LHCN-M2 (cell line): ENCODE data around the gene CNGA1. TPM values are rescaled to one million over a fixed set of nuclear protein-coding genes. Genes with fewer than 3 reads are reported as not detected.

Source experiments
- DNase-seq: peaks from one replicate; pipeline ENCODE4 v3.0.0-alpha.2; 2012; ENCODE audit warnings: low read depth
- total RNA-seq: library from RNA; depleted of rRNA; stranded (reverse); fragments of >200 nt; gene quantifications from 2 replicates; pipeline ENCODE4 v1.2.3, GENCODE V29; 2014; rRNA removed

CNGA1 gene
- total RNA-seq, 1 experiment from 2014 or later = not detected

DNA sequence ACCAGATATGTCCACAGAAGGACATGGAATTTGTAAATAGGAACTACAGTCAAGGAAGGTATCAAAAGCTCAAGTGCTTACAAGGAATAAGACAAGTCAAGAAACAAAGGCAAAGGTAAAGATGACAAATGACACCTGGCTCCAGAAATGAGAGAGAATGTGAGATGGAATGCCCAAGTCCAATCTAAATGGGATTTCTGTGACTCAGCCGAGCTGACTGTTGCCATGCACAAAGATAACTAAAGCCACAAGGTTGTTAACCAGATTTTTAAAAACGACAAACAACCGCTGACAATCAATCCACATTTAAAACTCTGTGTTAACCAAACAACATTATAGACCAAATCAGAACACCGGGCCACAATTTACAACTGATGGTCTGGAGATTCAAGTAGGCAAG lies 103.2 kb downstream of the CNGA1 start:
- peak; percentile 36 for DNase-seq

DNA sequence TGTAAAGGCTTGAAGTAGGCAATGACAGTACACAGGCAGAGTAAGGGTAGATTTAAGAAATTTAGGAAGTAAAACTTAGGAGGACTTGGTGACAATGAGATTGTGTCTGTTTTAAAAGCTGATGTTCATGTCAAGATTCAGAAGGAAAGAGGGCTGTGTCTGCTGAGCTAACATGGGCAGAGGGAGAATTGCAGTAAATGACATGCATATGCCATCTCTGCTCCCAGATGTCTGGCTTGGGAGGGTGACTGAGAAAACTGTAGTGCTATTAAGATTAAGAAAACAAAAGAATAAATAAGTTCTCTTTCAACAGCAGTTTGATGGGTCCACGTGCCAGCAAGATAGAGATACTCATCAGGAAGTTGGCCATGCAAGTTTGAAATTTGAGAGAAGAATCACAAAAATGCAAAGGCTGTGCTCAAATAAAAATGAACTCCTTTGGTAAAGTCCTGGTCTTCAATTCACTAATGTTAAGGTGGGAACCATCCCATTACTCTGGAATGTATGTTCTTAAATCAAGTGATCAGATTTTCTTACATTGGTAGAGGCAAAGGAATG lies 109.3 kb downstream of the CNGA1 start:
- DNase-seq = no peak

DNA sequence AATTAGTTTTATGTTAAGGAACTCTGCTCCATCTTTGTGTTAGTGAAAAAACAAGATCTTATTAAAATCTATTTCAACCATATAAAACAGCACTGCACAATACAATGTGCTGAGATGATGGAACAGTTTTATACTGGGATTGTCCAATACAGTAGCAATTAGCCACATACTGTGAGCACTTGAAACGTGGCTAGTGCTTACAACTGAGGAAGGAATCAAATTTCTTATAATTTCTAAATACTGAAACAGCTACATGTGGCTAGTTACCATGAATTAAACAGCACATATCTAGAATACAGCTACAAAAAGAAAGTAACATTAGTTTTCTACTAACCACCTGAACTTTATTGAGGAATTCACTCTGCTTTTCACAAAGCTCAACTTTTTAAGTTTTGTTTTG lies 116.8 kb downstream of the CNGA1 start:
- no peak for DNase-seq

DNA sequence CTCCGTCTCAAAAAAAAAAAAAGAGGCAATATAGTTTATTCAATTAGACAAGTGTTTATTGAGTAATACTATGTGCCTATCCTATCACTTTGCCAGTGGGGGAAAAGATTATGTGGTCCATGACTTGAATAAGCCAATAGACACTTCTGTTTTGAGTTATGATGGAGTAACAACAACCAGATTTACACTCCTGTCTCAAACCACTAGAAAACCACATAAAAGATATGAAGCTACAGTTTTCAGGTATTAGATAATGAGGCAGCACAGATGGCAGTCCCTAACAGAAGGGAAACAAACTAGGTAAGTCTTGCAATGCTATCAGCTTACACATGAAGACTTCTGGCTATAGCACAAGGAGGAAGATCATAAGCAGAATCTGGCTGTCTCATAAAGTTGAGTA lies 124.6 kb downstream of the CNGA1 start:
- no peak for DNase-seq

Other genes with a start within 250 kb of the CNGA1 start
- gene CORIN, start 178.6 kb downstream of the CNGA1 start, total RNA-seq = 0.77 and 1.2 TPM in 2 replicates
- 8.1 TPM in 2 replicates for gene NFXL1, start 102.1 kb downstream of the CNGA1 start, total RNA-seq
- 0.71 and 1.7 TPM in 2 replicates for gene NIPAL1, start 91 bp upstream of the CNGA1 start, total RNA-seq
- gene TXK, start 117.6 kb upstream of the CNGA1 start, total RNA-seq = 0.51 and 0.92 TPM in 2 replicates